ENCODE data around the gene UTP11. TPM values are rescaled to one million over a fixed set of nuclear protein-coding genes. Genes with fewer than 3 reads are reported as not detected.

UTP11 gene
- total RNA-seq, 2 experiments from 2014 or later = 8.7 to 9.4 TPM

- H3K27ac Mint-ChIP-seq = no peak overlapping the region
- no peak for TF ChIP-seq CTCF (IDR thresholded peaks at IDR 0.05)
- no peak overlapping the region for H3K4me3 Mint-ChIP-seq
These were observed 42.9 kb downstream of the UTP11 start for GRCh38 chr1:38055398-38055797.

GRCh38 chr1:38055965-38056364 is 43.4 kb downstream of the UTP11 start:
- no peaks in the 10 kb centered on the region for H3K9me3 Mint-ChIP-seq
- H3K27ac ChIP-seq (ENCODE audit: low read depth in 1 of 2, low read length in 2 of 2) = no peak overlapping the region
- peaks cover 13% of the 10 kb centered on the region for H3K27me3 Mint-ChIP-seq
- intact Hi-C loops (cut with DNase I, micrococcal nuclease) = no loop called here
- no peaks in the 10 kb centered on the region for H3K27me3 ChIP-seq (ENCODE audit: control insufficient read depth in 1 of 2, insufficient read depth in 2 of 2, low read length in 2 of 2)
- no peak for TF ChIP-seq CTCF (IDR thresholded peaks at IDR 0.05)
- H3K9me3 ChIP-seq (ENCODE audit: control insufficient read depth in 1 of 2, insufficient read depth in 1 of 2, low read length in 2 of 2) = no peaks in the 10 kb centered on the region
- ATAC-seq (ENCODE audit: poor library complexity) = no peak
- CTCF ChIA-PET = no interaction called here
- H3K4me3 ChIP-seq (ENCODE audit: low read length) = no peak overlapping the region
- H3K4me1 Mint-ChIP-seq (ENCODE audit: low read depth) = no peaks in the 10 kb centered on the region
- no peaks in the 10 kb centered on the region for H3K36me3 Mint-ChIP-seq (ENCODE audit: low read depth)
- POLR2A ChIA-PET = no interaction called here
- H3K4me1 ChIP-seq (ENCODE audit: insufficient read depth, low read length) = peaks cover 3% of the 10 kb centered on the region
- H3K27ac Mint-ChIP-seq = no peak overlapping the region
- H3K4me3 Mint-ChIP-seq = no peak overlapping the region
- no peak for DNase-seq
- H3K36me3 ChIP-seq (ENCODE audit: insufficient read depth, low read length) = no peaks in the 10 kb centered on the region

More at GRCh38 chr1:38055398-38055797, 42.9 kb downstream of the UTP11 start:
- Histone ChIP-seq H3K27me3 (ENCODE audit: control insufficient read depth in 1 of 2, insufficient read depth in 2 of 2, low read length in 2 of 2) (no peaks in the 10 kb centered on the region), H3K4me3 (ENCODE audit: low read length) (no peak overlapping the region), H3K36me3 (ENCODE audit: insufficient read depth, low read length) (no peaks in the 10 kb centered on the region), H3K9me3 (ENCODE audit: control insufficient read depth in 1 of 2, insufficient read depth in 1 of 2, low read length in 2 of 2) (no peaks in the 10 kb centered on the region), H3K4me1 (ENCODE audit: insufficient read depth, low read length) (peaks cover 3% of the 10 kb centered on the region), H3K27ac (ENCODE audit: low read depth in 1 of 2, low read length in 2 of 2) (no peak overlapping the region)
- Mint-ChIP-seq H3K36me3 (ENCODE audit: low read depth) (no peaks in the 10 kb centered on the region), H3K27me3 (peaks cover 13% of the 10 kb centered on the region), H3K4me1 (ENCODE audit: low read depth) (no peaks in the 10 kb centered on the region), H3K9me3 (no peaks in the 10 kb centered on the region)
- DNase-seq (no peak), ATAC-seq (ENCODE audit: poor library complexity) (no peak)
- ChIA-PET POLR2A (no interaction called here), CTCF (no interaction called here)
- intact Hi-C loops (cut with DNase I, micrococcal nuclease) = no loop called here

- Mint-ChIP-seq H3K27ac (no peak overlapping the region), H3K27me3 (peaks cover 14% of the 10 kb centered on the region), H3K4me3 (no peak overlapping the region), H3K9me3 (no peaks in the 10 kb centered on the region), H3K36me3 (ENCODE audit: low read depth) (no peaks in the 10 kb centered on the region), H3K4me1 (ENCODE audit: low read depth) (no peaks in the 10 kb centered on the region)
- H3K9me3 ChIP-seq (ENCODE audit: control insufficient read depth in 1 of 2, insufficient read depth in 1 of 2, low read length in 2 of 2) = no peaks in the 10 kb centered on the region
- no peak overlapping the region for H3K4me3 ChIP-seq (ENCODE audit: low read length)
- CTCF ChIA-PET = no interaction called here
- ATAC-seq (ENCODE audit: poor library complexity) = no peak
- H3K27me3 ChIP-seq (ENCODE audit: control insufficient read depth in 1 of 2, insufficient read depth in 2 of 2, low read length in 2 of 2) = no peaks in the 10 kb centered on the region
- intact Hi-C loops (cut with DNase I, micrococcal nuclease) = no loop called here
- no peak for DNase-seq
- POLR2A ChIA-PET = no interaction called here
- no peaks in the 10 kb centered on the region for H3K36me3 ChIP-seq (ENCODE audit: insufficient read depth, low read length)
- H3K27ac ChIP-seq (ENCODE audit: low read depth in 1 of 2, low read length in 2 of 2) = no peak overlapping the region
- no peak for TF ChIP-seq CTCF (IDR thresholded peaks at IDR 0.05)
- no peaks in the 10 kb centered on the region for H3K4me1 ChIP-seq (ENCODE audit: insufficient read depth, low read length)
These were observed 47.2 kb downstream of the UTP11 start for GRCh38 chr1:38059635-38060250.
